ENCODE results near the gene SLC35A3.

SLC35A3 gene

GRCh38 chr1:99969729-99970621, at the start of gene SLC35A3:
Gene SLC35A3 (plus strand): TSS chr1:99969996. CDS start chr1:99993555, 23,559 bp downstream.
- Histone ChIP-seq H3K9ac (ENCODE audit: low read length) (peak within 1 kb of the TSS; percentile 91), H3K4me1 (ENCODE audit: control insufficient read depth, insufficient read depth, low read length) (no peaks in the 10 kb centered on the region), H3K36me3 (ENCODE audit: control insufficient read depth, insufficient read depth, low read length) (no peaks in the 10 kb centered on the region), H3K4me3 (ENCODE audit: low read length) (peak within 1 kb of the TSS; percentile 98), H3K27me3 (ENCODE audit: control insufficient read depth, insufficient read depth, low read length) (no peaks in the 10 kb centered on the region), H3K27ac (ENCODE audit: low read depth, low read length) (peak within 1 kb of the TSS; percentile 72)

DNA sequence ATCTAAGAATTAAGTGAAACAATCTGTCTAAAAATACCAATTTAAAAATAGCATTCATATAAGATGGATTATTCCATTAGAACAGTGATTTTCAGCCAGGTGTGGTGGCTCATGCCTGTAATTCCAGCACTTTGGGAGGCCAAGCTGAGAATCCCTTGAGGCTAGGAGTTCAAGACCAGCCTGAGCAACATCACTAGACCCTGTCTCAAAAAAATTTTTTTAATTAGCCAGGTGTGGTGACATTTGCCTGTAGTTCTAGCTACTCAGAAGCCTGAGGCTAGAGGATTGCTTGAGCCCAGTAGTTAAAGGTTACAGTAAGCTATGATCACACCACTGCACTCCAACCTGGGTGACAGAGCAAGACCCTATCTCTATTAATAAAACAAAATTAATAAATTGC, 35.0 kb upstream of the SLC35A3 start:
- Histone ChIP-seq H3K27me3 (ENCODE audit: control insufficient read depth, insufficient read depth, low read length) (no peaks in the 10 kb centered on the region), H3K4me3 (ENCODE audit: low read length) (no peak overlapping the region), H3K4me1 (ENCODE audit: control insufficient read depth, insufficient read depth, low read length) (no peaks in the 10 kb centered on the region), H3K9ac (ENCODE audit: low read length) (no peak overlapping the region), H3K27ac (ENCODE audit: low read depth, low read length) (no peak overlapping the region), H3K36me3 (ENCODE audit: control insufficient read depth, insufficient read depth, low read length) (no peaks in the 10 kb centered on the region)

GRCh38 chr1:99935534-99935933, 34.3 kb upstream of the SLC35A3 start:
- no peak overlapping the region for H3K9ac ChIP-seq (ENCODE audit: low read length)
- H3K4me3 ChIP-seq (ENCODE audit: low read length) = no peak overlapping the region
- H3K4me1 ChIP-seq (ENCODE audit: control insufficient read depth, insufficient read depth, low read length) = no peaks in the 10 kb centered on the region
- H3K36me3 ChIP-seq (ENCODE audit: control insufficient read depth, insufficient read depth, low read length) = no peaks in the 10 kb centered on the region
- no peak overlapping the region for H3K27ac ChIP-seq (ENCODE audit: low read depth, low read length)
- no peaks in the 10 kb centered on the region for H3K27me3 ChIP-seq (ENCODE audit: control insufficient read depth, insufficient read depth, low read length)

DNA sequence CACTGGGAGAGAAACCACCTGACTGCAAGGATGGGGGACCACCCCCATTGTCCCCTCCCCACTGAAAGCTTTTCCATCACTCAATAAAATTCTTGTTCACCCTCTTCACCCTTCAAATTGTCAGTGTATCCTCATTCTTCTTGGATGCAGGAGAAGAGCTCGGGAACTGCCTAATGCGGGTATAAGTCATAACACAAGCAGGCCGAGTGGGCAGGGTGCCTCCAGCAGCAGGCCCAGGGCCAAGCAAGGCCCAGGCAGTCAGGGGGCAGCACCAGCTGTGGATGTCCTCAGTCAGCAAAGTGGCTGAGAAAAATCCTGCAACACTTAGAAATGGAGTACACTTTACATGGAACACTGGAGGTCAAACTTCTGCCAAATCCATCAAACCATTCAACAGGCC, 33.7 kb upstream of the SLC35A3 start:
- H3K9ac ChIP-seq (ENCODE audit: low read length) = no peak overlapping the region
- H3K36me3 ChIP-seq (ENCODE audit: control insufficient read depth, insufficient read depth, low read length) = no peaks in the 10 kb centered on the region
- no peak overlapping the region for H3K27ac ChIP-seq (ENCODE audit: low read depth, low read length)
- no peaks in the 10 kb centered on the region for H3K27me3 ChIP-seq (ENCODE audit: control insufficient read depth, insufficient read depth, low read length)
- no peak overlapping the region for H3K4me3 ChIP-seq (ENCODE audit: low read length)
- no peaks in the 10 kb centered on the region for H3K4me1 ChIP-seq (ENCODE audit: control insufficient read depth, insufficient read depth, low read length)

DNA sequence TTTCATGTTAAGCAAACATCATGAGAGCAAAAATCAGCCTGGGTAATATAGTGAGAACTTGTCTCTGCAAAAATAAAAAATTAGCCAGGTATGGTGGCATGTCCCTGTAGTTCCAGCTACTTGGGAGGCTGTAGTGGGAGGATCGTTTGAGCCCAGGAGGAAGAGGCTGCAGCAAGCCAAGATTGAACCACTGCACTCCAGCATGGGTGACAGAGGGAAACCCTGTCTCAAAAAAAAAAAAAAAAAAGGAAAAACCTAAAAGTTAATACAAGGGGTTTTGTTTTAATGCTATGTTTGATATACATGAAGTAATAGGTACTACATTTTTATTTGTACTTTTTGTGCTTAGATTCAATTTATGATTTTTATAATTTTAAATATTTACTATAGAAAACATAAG, 27.1 kb upstream of the SLC35A3 start:
- no peak overlapping the region for H3K27ac ChIP-seq (ENCODE audit: low read depth, low read length)
- H3K4me3 ChIP-seq (ENCODE audit: low read length) = no peak overlapping the region
- H3K36me3 ChIP-seq (ENCODE audit: control insufficient read depth, insufficient read depth, low read length) = no peaks in the 10 kb centered on the region
- no peaks in the 10 kb centered on the region for H3K4me1 ChIP-seq (ENCODE audit: control insufficient read depth, insufficient read depth, low read length)
- no peak overlapping the region for H3K9ac ChIP-seq (ENCODE audit: low read length)
- H3K27me3 ChIP-seq (ENCODE audit: control insufficient read depth, insufficient read depth, low read length) = no peaks in the 10 kb centered on the region

DNA sequence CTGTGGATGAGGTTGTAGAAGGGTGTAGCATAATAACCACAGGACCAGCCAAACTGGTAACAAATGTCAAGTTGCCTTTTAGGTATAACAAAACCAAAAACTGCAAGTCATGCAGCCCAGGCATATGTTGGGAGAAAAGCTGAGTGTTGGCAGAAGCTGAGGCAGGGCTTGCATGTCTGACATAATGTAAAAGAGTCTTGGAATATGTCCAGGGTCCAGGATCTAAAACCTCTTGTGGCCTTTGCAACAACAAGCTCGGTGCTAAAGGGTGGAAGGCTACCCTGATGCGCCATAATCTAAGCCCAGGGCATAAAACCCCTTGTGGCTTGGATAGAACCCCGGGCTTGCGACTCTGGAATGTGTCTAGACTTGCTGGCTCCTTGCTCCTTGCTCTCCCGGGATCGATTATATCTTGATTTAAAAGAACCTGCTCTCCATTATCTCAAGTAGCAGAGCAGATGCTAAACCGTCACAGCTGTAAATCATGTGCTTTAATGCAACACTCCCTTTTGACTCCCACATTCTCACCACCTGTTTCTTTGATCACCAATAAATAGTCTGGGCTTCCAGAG, 26.5 kb upstream of the SLC35A3 start:
- no peaks in the 10 kb centered on the region for H3K36me3 ChIP-seq (ENCODE audit: control insufficient read depth, insufficient read depth, low read length)
- H3K27ac ChIP-seq (ENCODE audit: low read depth, low read length) = no peak overlapping the region
- H3K9ac ChIP-seq (ENCODE audit: low read length) = no peak overlapping the region
- no peaks in the 10 kb centered on the region for H3K4me1 ChIP-seq (ENCODE audit: control insufficient read depth, insufficient read depth, low read length)
- H3K27me3 ChIP-seq (ENCODE audit: control insufficient read depth, insufficient read depth, low read length) = no peaks in the 10 kb centered on the region
- H3K4me3 ChIP-seq (ENCODE audit: low read length) = no peak overlapping the region

DNA sequence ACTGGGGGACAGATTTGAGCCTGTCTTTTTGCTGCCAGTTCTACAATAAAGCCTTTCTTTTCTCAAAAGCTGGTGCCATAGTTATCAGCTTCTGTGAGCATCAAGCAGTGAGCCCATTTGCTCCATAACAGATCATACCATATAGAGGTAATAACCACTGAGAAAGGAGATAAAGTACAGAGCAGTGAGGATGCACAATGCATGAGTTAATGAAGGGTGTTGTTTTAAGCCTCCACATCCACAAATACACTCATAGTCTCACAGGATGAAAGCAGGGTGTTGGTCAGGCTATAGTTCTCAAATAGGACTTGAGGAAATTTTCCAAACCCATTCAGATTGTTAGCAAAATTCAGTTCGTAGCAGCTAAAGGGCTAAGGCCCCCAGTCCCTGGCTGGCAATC, 25.6 kb upstream of the SLC35A3 start:
- Histone ChIP-seq H3K9ac (ENCODE audit: low read length) (no peak overlapping the region), H3K4me3 (ENCODE audit: low read length) (no peak overlapping the region), H3K36me3 (ENCODE audit: control insufficient read depth, insufficient read depth, low read length) (no peaks in the 10 kb centered on the region), H3K27ac (ENCODE audit: low read depth, low read length) (no peak overlapping the region), H3K27me3 (ENCODE audit: control insufficient read depth, insufficient read depth, low read length) (no peaks in the 10 kb centered on the region), H3K4me1 (ENCODE audit: control insufficient read depth, insufficient read depth, low read length) (no peaks in the 10 kb centered on the region)

GRCh38 chr1:99945174-99945573, 24.6 kb upstream of the SLC35A3 start:
- Histone ChIP-seq H3K27ac (ENCODE audit: low read depth, low read length) (no peak overlapping the region), H3K9ac (ENCODE audit: low read length) (no peak overlapping the region), H3K4me1 (ENCODE audit: control insufficient read depth, insufficient read depth, low read length) (no peaks in the 10 kb centered on the region), H3K36me3 (ENCODE audit: control insufficient read depth, insufficient read depth, low read length) (no peaks in the 10 kb centered on the region), H3K4me3 (ENCODE audit: low read length) (no peak overlapping the region), H3K27me3 (ENCODE audit: control insufficient read depth, insufficient read depth, low read length) (no peaks in the 10 kb centered on the region)

GRCh38 chr1:99950486-99950885, 19.3 kb upstream of the SLC35A3 start:
- Histone ChIP-seq H3K9ac (ENCODE audit: low read length) (no peak overlapping the region), H3K27ac (ENCODE audit: low read depth, low read length) (no peak overlapping the region), H3K4me3 (ENCODE audit: low read length) (no peak overlapping the region), H3K27me3 (ENCODE audit: control insufficient read depth, insufficient read depth, low read length) (no peaks in the 10 kb centered on the region), H3K36me3 (ENCODE audit: control insufficient read depth, insufficient read depth, low read length) (no peaks in the 10 kb centered on the region), H3K4me1 (ENCODE audit: control insufficient read depth, insufficient read depth, low read length) (no peaks in the 10 kb centered on the region)

DNA sequence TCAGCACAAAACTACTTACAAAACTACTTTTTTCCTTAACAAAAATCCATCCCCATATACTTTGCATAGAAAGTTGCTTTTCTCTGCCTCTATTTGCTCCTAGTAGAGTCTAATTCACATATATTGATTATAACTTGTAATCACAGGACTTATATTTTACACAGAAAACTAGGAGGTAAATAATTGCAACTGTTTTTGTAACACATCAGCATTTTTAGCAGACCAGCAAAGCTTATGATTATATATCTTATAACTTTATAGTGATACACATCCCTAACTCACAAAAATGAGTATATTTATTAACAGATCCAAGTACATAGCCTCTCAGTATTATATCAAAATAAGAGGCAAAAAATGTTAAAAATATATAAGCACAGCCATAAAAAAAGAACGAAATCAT, 17.3 kb upstream of the SLC35A3 start:
- H3K4me3 ChIP-seq (ENCODE audit: low read length) = no peak overlapping the region
- H3K9ac ChIP-seq (ENCODE audit: low read length) = no peak overlapping the region
- H3K36me3 ChIP-seq (ENCODE audit: control insufficient read depth, insufficient read depth, low read length) = no peaks in the 10 kb centered on the region
- H3K27me3 ChIP-seq (ENCODE audit: control insufficient read depth, insufficient read depth, low read length) = no peaks in the 10 kb centered on the region
- no peaks in the 10 kb centered on the region for H3K4me1 ChIP-seq (ENCODE audit: control insufficient read depth, insufficient read depth, low read length)
- H3K27ac ChIP-seq (ENCODE audit: low read depth, low read length) = no peak overlapping the region

GRCh38 chr1:99955375-99955774, 14.4 kb upstream of the SLC35A3 start:
- H3K27me3 ChIP-seq (ENCODE audit: control insufficient read depth, insufficient read depth, low read length) = no peaks in the 10 kb centered on the region
- no peak overlapping the region for H3K27ac ChIP-seq (ENCODE audit: low read depth, low read length)
- H3K9ac ChIP-seq (ENCODE audit: low read length) = no peak overlapping the region
- H3K36me3 ChIP-seq (ENCODE audit: control insufficient read depth, insufficient read depth, low read length) = no peaks in the 10 kb centered on the region
- H3K4me1 ChIP-seq (ENCODE audit: control insufficient read depth, insufficient read depth, low read length) = no peaks in the 10 kb centered on the region
- no peak overlapping the region for H3K4me3 ChIP-seq (ENCODE audit: low read length)

GRCh38 chr1:99956755-99957154, 13.0 kb upstream of the SLC35A3 start:
- no peaks in the 10 kb centered on the region for H3K36me3 ChIP-seq (ENCODE audit: control insufficient read depth, insufficient read depth, low read length)
- H3K4me3 ChIP-seq (ENCODE audit: low read length) = no peak overlapping the region
- H3K27me3 ChIP-seq (ENCODE audit: control insufficient read depth, insufficient read depth, low read length) = no peaks in the 10 kb centered on the region
- no peaks in the 10 kb centered on the region for H3K4me1 ChIP-seq (ENCODE audit: control insufficient read depth, insufficient read depth, low read length)
- H3K27ac ChIP-seq (ENCODE audit: low read depth, low read length) = no peak overlapping the region
- no peak overlapping the region for H3K9ac ChIP-seq (ENCODE audit: low read length)

DNA sequence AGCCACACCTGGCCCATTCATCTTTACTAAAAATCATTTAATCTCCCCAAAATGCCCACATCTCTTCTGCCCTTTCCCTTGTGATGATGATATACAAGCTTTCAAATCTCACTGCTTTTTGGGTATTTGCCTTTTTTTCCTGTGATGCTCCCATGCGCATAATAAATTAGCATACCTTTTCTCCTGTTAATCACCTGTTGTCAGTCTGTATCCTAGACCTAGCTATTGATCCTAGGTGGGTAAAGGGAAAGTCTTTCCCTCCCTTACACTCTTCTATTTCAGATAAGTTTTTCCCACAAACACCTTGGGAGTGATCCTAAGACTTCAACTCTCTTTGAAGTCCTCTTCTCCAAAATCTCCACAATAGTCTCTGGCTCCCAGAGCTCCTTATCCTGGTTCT, 12.0 kb upstream of the SLC35A3 start:
- Histone ChIP-seq H3K27ac (ENCODE audit: low read depth, low read length) (no peak overlapping the region), H3K9ac (ENCODE audit: low read length) (no peak overlapping the region), H3K4me1 (ENCODE audit: control insufficient read depth, insufficient read depth, low read length) (no peaks in the 10 kb centered on the region), H3K4me3 (ENCODE audit: low read length) (no peak overlapping the region), H3K27me3 (ENCODE audit: control insufficient read depth, insufficient read depth, low read length) (no peaks in the 10 kb centered on the region), H3K36me3 (ENCODE audit: control insufficient read depth, insufficient read depth, low read length) (no peaks in the 10 kb centered on the region)

Data from rectal smooth muscle tissue (tissue), 1 donor.